Retinal pigment epithelial cell (primary cell): ENCODE data around the gene ASB15.

Experiments
- DNase-seq: peaks from one replicate; pipeline ENCODE4 v3.0.0-alpha.2; 2010; ENCODE audit warnings: low read depth
- H3K4me3 ChIP-seq: 2 replicates; pipeline ENCODE4 v1.5.1; 2011; ENCODE audit warnings: mild to moderate bottlenecking, low read length, control low read depth, moderate library complexity
- CTCF ChIP-seq: conservative IDR thresholded peaks from 2 replicates; pipeline ENCODE4 v1.5.1; 2011; ENCODE audit warnings: low read depth, low read length, control low read depth, inconsistent platforms

ASB15 gene

DNA sequence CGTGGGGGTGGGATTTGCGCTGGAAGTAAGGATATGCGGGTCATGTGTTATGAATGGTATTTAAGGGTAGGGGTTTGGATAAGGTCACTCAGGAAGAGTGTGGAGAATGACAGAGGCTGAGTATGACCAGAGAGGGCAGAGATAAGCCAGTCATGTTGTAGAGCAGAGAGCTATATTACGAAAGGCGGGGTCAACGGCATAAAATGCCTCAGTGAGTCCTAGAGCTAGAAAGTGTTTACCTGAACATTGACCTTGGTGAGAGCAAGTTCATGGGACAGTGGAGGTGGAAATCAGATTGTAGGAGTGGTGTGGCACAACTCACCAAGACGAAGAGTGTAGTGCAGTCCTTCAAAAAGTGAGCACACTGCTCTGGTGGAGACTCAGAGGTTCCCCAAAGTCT lies 67.9 kb downstream of the ASB15 start:
- DNase-seq: no peak
- TF ChIP-seq CTCF: no peak

GRCh38 chr7:123673137-123673732 lies 71.6 kb downstream of the ASB15 start:
- TF ChIP-seq CTCF: no peak
- no peak overlapping the region for H3K4me3 ChIP-seq
- DNase-seq: no peak

More for the DNA sequence above, 67.9 kb downstream of the ASB15 start:
- H3K4me3 ChIP-seq: no peak overlapping the region

- DNase-seq: no peak
- no peak for TF ChIP-seq CTCF
- H3K4me3 ChIP-seq: no peak overlapping the region
Observed at GRCh38 chr7:123673752-123674398, 72.3 kb downstream of the ASB15 start.

DNA sequence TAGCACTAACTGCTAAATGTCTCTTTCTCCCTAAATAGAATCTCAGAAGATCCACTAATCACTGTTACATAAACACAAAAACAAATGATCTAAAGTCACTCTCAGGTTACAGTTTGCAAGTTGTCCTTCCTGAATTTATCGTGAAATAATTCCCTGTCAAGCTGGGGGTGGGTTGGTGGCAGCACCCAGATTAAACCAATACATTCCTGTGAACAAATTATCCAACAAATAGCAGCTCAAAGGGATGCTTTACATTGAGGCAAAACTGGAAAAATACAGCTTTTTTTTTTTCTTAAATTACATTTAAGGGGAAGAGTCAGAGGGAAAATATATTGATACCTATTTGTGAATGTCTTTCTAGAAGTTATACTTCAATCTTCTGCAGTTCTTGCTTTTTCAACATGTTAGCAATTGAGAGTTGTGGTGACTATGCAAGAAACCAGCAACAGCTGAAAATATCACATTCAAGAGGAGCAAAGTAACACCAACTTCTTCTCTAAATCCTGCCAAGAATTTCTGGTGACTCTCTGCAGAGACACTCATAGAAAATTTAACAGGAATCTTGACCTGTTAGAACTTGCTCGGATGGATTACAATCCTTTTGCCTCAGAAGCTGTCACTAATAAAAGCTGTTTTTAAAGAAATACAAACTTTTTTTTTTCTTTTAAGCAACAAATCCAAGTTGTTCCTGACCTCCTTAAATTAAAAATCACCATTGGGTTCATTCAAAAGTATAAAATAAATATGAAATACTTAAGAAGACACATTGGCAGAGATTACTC lies 73.0 kb downstream of the ASB15 start:
- TF ChIP-seq CTCF: no peak
- no peak overlapping the region for H3K4me3 ChIP-seq
- peak; percentile 19 for DNase-seq

DNA sequence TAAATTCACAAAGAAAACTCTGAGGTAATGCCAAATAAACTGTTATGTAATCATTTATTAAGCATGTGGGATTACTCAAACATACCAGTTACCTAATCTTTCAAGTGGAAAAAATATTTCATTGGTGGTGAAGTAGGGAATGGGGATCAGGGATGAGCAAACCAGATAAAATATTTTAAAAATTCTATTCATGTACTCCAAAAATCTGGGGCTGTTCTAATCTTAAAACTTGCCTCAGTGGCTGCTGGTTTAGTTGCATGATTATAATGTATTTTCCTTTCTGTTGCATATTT lies 73.5 kb downstream of the ASB15 start:
- TF ChIP-seq CTCF: no peak
- DNase-seq: peak; percentile 17
- H3K4me3 ChIP-seq: no peak overlapping the region

DNA sequence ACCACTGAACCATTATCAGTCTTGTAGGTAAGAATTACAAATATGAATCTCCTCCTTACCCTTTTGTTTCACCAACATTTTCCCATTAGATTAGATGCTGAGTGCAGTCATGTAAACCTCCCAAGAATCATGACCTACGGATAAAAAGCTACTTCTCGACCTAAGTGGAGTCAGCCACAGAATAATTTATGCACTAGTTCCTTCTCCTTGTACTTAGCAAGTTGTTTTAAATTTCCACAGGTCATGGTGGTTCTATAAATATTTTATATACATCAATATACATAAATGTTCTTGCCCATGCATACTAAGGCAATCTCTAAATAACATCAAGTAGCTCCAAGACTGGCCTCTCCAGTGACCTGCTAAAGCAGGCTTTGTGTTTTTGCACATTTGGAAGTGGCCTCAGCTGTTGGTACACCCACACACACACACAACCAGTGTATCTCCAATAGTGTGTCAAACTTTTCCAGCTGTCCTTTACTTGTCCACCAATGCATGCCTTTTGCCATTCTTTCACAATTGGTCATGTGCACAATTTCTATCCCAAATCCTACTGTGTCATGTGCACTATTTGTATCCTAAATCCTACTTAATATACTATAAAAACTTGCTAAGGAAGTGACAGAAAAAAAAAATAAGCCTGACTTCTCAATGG lies 75.6 kb downstream of the ASB15 start:
- TF ChIP-seq CTCF: no peak
- no peak overlapping the region for H3K4me3 ChIP-seq
- DNase-seq: no peak
